22Rv1 (cell line): ENCODE data around the gene CYP27B1.

Source experiments
- CTCF ChIP-seq: fragments of 450-650 bp; IDR thresholded peaks from 2 replicates; pipeline ENCODE4 v1.5.1; 2017; ENCODE audit warnings: mild to moderate bottlenecking
- ZFX ChIP-seq: fragments of 450-650 bp; IDR thresholded peaks from 2 replicates; pipeline ENCODE4 v1.6.1; 2017; ENCODE audit warnings: antibody characterized with exemption, borderline replicate concordance

GRCh38 chr12:57725851-57726150 lies 41.1 kb downstream of the CYP27B1 start:
- TF ChIP-seq ZFX (no peak), CTCF (no peak)
